Stimulated activated CD4-positive, alpha-beta T cell treated with anti-CD3 and anti-CD28 coated beads, TNF-alpha, amount 100 ng/mL, for 48 hours (primary cell): ENCODE measurements around the gene CP.
A peak's percentile ranks its signal among the peaks of the same experiment; 100 is the strongest.
"Not testable (repeated sequence)": the region's sequence is repeated elsewhere in the genome, so short reads cannot be mapped to it uniquely, and the experiment has no call there.

Experiments
- DNase-seq, 3 donors: peaks; one replicate each; pipeline ENCODE4 v3.0.0-alpha.2; 2020; ENCODE audit warnings: low read depth in 3 of 3

CP gene

DNA sequence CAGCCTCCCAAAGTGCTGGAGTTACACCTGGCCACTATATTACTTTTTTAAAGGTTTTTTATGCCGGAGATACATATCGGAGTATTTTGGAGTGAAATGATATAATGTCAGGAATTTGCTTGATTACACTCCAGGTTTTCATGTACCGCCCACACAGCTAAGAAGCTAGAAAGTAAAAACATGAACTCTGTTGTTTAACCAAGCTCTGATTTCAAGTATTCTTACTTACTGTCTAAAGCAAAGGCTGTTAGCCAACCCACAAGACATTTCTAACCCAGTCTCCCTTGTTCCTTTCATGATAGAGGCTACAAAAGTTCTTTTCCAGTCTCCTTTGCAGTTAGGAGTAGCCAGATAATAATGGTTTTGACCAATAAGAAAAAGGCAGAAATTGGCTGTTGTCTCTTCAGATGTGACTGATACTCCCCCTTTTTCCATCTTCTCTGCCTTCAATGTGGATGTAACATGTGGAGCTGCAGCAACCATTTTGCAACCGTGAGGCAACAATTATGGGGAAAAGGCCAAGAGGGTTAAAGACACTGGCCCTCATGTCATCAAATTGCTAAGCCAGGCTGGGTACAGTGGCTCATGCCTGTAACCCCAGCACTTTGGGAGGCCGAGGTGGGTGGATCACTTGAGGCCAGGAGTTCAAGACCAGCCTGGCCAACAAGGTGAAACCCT is 6.1 kb upstream of the CP start:
- no peak for DNase-seq

DNA sequence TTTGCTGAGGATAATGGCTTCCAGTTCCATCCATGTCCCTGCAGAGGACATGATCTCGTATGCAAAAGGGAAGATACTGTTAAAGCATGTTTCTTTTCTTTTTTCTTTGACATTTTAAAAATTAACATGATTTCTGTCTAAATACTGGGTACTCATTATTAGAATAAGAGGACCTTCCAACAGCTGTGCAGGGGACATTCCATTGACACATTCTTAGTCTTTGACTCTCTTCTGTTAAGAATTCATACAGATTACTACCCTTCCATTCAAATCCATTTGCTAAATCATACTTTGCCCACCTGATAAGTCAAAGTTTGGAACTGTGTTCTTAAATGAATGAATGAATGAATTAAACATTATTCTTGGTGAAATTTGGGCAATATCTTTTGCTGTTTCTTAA is 5.1 kb upstream of the CP start:
- DNase-seq = no peak

DNA sequence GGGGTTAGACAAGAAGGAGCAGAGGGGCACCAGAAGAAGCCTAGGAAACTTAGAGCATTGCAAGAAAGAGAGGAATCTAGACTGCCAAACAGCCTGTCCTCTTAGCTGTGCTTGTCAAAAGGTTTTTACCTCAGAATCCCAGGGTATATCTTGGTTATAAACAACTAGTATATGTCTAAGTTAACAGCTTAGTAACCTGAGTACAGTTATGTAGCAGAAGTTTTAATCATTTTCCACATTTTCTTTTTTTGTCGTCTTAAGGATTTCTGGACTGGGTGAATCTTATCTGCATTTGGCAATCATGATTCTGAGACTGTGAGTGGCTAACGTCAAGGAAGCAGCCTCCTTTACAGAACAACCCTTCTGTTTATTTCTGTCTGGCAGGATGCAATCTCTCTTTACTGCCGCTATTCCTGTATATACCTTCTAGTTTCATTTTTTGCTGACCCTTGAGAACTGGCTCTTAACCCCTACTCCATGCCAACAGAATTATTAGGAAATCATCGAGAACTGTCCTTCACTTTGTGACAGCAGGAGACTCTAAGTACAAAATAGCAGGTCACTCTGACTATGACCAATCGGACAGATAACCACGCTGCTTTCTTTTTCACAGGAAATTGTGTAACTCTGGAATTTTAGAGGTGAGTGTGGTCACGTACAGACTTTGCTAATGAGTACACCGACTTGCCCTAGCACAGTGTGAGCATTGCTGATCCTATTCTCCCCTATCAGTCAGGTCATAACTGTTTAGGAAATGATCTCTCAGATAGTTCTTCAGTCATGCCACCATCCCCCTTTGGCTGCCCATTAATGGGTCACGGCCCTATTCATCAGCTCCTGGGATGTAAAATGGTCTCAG is 3.3 kb upstream of the CP start:
- peak in 2 of 3 donors; percentile 3 to 20 for DNase-seq

DNA sequence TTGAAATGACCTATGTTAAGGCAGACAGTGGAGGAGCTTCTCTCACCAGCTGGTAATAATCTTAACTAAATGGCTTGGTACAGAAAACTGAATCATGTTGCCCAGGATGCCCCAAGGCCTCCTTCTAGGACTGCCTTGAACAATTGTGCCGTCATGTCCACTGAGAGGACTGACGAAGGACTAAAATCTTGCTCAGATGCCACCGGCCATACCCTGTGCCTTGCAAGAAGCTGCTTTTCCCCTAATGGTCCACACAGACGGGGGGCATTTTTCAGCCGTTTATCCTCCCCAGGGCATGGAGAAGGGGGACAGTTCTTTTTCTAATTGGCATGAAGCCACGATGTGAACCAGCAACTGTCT is 1.8 kb upstream of the CP start:
- no peak for DNase-seq

DNA sequence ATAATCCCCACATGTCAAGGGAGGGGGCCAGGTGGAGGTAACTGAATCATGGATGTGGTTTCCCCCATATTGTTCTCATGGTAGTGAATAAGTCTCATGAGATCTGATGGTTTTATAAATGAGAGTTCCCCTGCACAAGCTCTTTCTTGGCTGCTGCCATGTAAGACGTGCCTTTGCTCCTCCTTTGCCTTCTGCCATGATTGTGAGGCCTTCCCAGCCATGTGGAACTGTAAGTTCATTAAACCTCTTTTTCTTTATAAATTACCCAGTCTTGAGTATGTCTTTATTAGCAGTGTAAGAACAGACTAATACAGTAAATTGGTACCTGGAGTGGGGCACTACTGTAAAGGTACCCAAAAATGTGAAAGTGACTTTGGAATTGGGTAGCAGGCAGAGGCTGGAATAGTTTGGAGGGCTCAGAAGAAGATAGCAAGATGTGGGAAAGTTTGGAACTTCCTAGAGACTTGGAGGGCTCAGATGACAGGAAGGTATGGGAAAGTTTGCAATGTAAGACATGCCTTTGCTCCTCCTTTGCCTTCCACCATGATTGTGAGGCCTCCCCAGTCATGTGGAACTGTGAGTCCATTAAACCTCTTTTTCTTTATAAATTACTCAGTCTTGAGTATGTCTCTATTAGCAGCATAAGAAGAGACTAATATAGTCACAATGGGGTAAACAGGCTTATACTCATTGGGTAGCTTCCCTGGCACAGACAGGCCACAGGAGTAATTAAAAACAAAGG is 2.1 kb downstream of the CP start:
- not testable (repeated sequence) for DNase-seq

DNA sequence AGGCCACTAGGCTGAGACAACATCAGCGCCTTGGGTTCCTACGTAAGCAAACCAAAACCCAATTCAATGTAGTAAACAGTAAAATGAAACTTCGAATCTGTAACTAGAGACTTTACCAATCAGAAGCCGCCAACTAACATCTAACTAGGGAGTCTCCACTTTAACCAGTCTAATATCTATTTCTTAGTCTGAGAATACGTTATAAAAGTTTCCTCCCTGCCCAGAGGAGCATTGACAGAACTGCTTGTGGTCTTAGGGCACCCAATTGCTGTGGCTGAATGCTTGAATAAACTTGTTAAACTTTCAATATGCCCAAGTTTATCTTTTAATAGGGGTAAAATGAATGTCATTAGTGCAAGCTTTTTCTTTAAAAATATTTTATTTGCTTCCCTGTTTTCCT is 4.3 kb downstream of the CP start:
- DNase-seq = no peak

DNA sequence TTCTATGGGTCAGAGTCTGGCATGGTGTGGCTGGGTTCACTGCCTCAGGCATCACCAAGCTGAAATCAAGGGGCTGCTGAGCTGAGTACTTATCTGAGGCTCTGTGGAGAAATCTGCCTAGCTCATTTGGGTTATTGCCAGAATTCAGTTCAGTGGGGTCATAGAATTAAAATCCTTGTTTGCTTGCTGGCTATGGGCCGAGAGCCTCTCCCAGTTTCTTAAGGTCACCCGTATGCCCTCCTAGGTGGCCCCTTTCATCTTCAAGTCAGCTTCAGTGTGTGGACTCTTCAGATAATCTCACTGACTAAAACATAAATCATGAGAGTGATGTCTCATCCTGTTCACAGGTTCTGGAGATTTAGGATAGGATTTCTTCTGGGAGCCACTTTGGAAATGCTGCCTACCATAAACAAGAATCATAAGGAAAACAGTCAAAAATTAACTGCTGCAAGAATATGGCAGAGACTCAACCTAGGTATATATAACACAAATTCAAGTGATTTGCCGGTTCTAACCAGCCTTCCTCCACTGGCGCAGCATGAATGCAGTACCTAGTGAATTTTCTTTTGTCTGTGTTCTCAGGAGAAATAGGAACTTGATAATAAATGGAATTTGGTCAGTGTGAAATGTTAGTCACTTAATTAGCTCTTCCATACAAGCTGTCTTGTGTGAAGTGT is 5.3 kb downstream of the CP start:
- no peak for DNase-seq

DNA sequence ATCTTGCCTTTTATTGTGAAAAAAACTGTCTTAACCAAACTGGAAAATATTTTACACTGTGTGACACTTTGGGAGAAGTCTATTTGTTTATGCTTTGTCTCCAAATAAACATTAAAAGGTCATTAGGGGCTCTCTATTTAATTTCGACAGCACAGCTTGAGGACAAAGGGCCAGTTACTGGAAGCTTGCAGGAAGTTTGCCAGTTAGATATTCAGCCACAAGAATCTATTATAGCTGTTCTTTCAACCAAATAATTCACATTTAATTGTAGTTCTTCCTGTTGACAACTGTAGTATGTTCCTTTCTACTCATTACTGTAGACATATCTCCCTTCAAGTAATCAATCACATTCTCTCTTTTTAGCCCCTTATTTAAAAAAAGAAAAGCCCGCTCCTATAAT is 6.1 kb downstream of the CP start:
- DNase-seq = no peak

DNA sequence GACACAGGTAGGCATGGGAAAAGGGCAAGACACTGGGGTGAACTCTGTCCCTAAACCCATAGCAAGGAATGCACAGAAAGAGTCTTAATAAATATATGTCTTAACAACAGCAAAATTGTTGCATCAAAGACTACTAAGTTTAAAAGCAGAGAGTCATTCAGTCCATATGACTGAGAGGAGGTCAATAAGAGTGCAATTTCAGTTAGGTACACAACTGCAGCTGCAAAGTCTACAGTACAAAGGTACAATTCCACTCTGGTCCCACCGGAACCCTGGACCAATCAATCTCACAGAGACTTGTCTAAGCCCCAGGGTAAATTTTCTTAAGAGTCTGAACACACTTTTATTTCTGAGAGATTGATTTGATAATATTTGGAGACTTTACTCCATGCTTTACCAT is 6.9 kb downstream of the CP start:
- DNase-seq = no peak

DNA sequence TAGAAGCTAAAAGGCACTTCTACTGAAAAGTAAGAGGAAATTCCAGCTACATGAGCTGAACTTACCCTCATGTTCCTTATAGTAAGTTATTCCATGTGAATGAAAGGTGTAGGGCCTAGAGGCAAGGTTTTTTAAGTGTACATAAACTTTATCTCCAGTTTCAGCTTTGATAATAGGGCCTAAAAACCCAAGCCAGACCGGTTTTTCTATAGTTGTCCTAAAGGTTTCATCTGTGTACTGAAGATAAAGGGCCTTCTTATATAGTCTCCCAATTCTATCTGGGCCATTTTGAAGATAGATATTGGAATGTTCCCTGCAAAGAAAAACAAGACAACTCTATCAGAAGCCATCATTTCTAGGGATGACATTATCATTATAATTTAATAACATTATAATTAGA is 9.2 kb downstream of the CP start:
- DNase-seq = no peak

DNA sequence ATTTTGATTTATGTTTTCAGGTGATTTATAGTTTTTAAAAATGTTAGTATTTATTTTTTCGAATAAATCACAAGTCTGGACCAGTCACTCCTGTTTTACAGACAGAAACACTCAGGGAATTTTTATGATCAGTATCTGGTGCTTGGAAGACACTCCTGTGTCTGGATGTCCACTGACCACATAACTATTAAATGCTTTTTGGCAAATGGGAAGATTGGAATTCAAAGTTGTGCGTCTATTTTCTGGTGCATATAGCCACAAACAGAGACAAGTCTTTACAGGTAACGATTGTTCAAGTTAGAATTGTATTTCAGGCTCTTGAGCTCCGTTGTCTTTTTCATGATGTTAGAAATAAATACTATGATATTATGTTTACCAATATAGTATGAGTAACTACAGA is 12.2 kb downstream of the CP start:
- no peak for DNase-seq

DNA sequence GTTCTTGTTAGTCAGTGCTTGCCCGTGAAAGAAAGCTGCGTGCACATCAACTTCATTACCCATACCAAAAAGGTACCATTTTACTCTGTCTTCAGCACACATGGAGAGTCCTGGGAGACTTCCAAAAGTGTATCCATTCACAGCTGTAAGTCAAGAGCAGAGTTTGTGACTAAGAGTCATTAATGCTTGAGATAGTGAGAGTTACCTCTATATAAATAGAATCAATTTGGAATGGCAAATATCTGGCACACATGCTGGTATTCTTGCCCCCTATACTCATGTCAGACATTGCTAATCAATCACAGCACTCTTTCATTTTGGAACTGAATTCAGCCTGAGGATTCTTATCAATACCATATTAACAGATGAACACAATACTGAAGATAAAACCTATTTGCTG is 14.2 kb downstream of the CP start:
- DNase-seq = no peak

DNA sequence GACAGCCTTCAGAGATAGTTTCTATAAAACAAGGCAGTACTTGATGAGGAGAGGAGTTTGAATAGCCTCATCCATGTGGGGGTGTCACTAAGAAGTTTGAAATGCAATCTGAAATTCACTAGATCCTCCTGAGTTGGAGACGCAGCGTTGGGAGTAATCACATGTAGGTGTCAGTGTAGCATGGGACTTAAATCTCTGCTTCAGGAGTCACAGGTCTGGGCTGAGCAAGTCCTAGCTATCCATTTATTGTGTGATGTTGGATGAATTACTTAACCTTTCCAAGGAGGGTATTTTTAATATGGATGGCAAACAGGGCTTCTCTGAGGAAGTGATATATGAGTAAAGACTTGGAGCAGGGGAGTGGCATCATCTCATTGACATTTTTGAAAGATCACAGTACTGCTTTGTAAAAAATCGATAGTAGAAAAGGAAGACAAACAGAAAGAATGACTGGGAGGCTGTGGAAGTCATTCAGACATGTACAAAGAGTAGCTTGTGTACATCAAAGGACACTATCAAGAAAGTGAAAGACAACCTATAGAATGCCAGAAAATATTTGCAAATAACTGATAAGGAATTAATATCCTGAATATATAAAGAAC is 17.1 kb downstream of the CP start:
- no peak for DNase-seq

DNA sequence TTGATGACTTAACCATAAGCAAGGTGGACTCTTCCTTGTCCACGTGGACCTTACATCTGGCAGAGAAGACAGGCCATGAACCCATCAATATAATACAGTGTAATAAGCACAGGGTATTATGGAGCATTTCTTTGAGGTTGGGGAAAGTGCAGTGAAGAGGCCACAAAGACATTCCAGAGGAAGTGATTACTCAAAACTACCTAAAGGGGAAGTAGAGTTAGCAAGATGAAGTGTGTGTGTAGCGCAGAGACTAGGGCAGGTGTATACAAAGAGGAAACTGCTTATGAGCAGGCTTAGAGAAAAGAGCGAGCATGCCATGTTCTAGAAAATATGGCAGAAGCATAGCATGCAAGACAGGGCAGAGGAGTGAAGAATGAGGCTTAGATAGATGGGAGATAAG is 17.9 kb downstream of the CP start:
- DNase-seq = no peak

DNA sequence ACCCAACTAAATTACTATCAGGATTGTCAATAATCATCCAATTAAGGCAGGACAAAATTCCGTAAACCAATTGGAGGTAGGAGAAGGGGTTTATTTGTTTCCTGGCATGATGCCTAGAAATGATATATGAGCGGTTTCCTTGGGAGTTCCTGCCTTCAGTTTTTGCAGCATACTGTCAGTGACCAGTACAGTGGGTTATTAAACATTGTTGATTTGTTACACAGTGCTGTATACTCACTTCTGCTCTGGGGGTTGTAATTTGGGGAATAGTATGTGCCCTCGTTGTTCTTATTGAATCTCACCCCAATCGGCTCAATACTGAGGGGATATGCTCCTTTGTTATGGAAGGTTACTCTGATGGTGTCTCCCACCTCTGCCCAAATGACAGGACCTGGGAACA is 22.2 kb downstream of the CP start:
- DNase-seq = no peak

DNA sequence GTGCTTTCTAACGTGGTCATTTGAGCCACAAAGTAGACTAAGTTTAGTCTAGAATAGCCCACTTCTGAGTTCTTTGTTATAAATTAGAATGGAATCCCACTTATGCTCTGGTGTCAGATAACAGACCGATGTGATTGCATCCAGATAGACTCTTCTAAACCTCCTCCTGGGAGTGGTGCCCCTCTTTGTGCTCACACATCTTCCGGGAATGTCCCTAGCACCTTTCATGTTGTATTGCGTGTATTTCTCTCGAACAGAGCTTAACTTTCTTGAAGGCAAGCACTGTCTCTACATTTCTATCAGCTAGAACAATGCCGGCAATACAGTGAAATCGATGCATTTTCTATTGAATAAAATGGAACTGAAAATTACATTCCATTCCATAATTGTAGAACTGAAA is 23.0 kb downstream of the CP start:
- DNase-seq = no peak

DNA sequence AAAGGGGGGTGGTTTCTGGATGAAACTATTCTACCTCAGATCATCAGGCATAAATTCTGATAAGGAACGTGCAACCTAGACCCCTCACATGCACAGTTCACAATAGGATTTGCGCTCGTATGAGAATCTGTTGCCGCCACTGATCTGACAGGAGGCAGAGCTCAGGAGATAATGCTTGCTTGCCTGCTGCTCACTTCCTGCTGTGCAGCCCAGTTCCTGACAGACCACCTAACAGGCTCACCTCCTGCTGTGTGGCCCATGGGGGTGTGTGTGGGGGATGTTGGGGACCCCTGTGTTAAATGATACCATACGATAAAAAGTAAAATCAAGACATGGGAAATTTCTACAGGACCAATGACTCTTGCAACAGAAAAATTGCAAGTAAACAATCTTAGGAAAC is 24.0 kb downstream of the CP start:
- DNase-seq = no peak

DNA sequence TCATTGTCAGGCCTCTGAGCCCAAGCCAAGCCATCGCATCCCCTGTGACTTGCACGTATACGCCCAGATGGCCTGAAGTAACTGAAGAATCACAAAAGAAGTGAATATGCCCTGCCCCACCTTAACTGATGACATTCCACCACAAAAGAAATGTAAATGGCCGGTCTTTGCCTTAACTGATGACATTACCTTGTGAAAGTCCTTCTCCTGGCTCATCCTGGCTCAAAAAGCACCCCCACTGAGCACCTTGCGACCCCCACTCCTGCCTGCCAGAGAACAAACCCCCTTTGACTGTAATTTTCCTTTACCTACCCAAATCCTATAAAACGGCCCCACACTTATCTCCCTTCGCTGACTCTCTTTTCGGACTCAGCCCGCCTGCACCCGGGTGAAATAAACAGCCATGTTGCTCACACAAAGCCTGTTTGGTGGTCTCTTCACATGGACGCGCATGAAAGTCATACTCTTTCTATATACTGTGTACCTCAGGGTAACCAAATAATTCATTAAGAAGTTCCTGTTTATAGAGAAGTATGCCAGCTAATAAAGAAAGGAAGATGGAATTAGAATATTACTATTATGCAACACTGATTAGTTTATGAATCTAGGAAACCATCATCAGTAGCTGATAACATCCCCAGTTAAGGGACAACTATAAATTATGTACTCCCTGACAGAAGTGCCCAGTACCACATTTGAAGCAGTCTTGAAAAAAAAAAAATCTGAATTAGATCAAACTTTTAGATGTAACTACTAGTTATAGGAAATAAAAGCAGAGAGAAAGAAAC is 24.6 kb downstream of the CP start:
- DNase-seq = not testable (repeated sequence)

DNA sequence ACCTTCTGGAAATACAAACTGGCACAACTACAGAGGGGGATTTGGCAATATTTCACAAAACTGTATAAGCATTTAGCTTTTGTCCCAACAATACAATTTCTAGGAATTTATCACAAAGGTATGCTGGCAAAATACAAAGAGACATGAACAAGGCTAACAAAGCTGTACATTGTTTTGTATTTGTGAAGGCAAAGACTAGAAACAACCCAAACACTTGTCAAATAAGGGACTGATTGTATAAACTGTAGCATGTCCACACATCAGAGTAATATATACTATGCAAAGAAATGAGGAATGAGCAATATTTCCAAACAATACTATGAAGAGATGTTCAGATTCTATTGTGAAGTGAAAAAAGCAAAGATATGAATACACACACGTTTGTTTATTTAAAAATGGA is 26.4 kb downstream of the CP start:
- DNase-seq = no peak

DNA sequence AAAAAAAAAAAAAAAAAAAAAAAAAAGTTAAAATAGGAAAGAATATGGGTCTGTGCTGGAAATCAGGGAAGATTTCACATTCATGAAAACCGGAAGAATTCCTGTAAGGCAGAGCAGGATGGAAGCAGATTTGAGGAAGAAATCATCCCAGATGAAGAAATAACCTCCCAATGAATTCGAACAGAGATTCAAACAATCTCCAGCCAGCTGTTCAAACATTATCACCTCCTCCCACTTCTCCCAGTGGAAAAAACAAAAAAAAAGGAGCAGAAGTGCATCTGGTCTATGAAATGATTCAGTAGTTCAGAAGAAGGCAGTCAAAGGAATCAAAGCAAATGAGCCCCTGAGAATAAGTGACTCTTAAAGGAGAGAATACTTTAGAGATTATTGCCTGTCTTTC is 33.1 kb downstream of the CP start:
- no peak for DNase-seq

DNA sequence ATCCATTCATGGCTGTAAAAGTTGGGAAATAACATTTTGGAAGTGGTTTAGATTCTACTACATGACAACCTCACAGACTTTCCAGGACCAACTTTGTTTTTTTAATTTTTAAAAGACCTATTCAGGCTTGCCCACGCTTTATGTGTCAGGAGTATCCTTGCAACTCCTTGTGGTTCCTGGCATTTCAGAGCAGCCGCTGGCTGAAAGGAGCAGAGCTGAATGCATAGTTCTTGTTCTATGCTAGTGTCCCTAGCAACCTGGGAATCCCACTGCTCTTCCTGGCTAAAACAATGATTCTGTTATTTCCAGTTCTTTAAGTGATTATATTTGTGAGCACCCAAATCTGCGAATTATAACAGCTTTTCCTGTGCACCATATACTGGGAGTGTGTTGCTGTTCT is 34.9 kb downstream of the CP start:
- DNase-seq = no peak
